ENCODE data around the gene CERK. TPM values are rescaled to one million over a fixed set of nuclear protein-coding genes. Genes with fewer than 3 reads are reported as not detected.

The CERK gene
- total RNA-seq, 1 donor from 2014 or later = 29.5 TPM

- no peak overlapping the region for H3K4me3 ChIP-seq (ENCODE audit: low read depth, low read length)
- DNase-seq (ENCODE audit: low read depth) (no peak), FAIRE-seq (no peak)
- no peaks in the 10 kb centered on the region for H3K36me3 ChIP-seq (ENCODE audit: control insufficient read depth, insufficient read depth, low read length)
- no peak for TF ChIP-seq CTCF (IDR thresholded peaks at IDR 0.05; ENCODE audit: insufficient read depth, low read length, severe bottlenecking)
- H3K27me3 ChIP-seq (ENCODE audit: control insufficient read depth, insufficient read depth, low read length) = no peaks in the 10 kb centered on the region
Observed at GRCh38 chr22:46753761-46754109, 15.7 kb upstream of the CERK start.

- DNase-seq (ENCODE audit: low read depth) (no peak), FAIRE-seq (no peak)
- Histone ChIP-seq H3K36me3 (ENCODE audit: control insufficient read depth, insufficient read depth, low read length) (no peaks in the 10 kb centered on the region), H3K4me3 (ENCODE audit: low read depth, low read length) (no peak overlapping the region), H3K27me3 (ENCODE audit: control insufficient read depth, insufficient read depth, low read length) (no peaks in the 10 kb centered on the region)
- no peak for TF ChIP-seq CTCF (IDR thresholded peaks at IDR 0.05; ENCODE audit: insufficient read depth, low read length, severe bottlenecking)
Observed at GRCh38 chr22:46753360-46753759, 15.3 kb upstream of the CERK start.

- H3K27me3 ChIP-seq (ENCODE audit: control insufficient read depth, insufficient read depth, low read length) = no peaks in the 10 kb centered on the region
- no peak for FAIRE-seq
- no peak for DNase-seq (ENCODE audit: low read depth)
- H3K4me3 ChIP-seq (ENCODE audit: low read depth, low read length) = no peak overlapping the region
- no peaks in the 10 kb centered on the region for H3K36me3 ChIP-seq (ENCODE audit: control insufficient read depth, insufficient read depth, low read length)
- no peak for TF ChIP-seq CTCF (IDR thresholded peaks at IDR 0.05; ENCODE audit: insufficient read depth, low read length, severe bottlenecking)
Observed at GRCh38 chr22:46752988-46753310, 14.9 kb upstream of the CERK start.

- TF ChIP-seq CTCF (IDR thresholded peaks at IDR 0.05; ENCODE audit: insufficient read depth, low read length, severe bottlenecking) = no peak
Observed at GRCh38 chr22:46752286-46752987, 14.4 kb upstream of the CERK start.

GRCh38 chr22:46750863-46751443 lies 12.9 kb upstream of the CERK start:
- TF ChIP-seq CTCF (IDR thresholded peaks at IDR 0.05; ENCODE audit: insufficient read depth, low read length, severe bottlenecking) = no peak
- no peaks in the 10 kb centered on the region for H3K27me3 ChIP-seq (ENCODE audit: control insufficient read depth, insufficient read depth, low read length)
- FAIRE-seq = no peak
- no peaks in the 10 kb centered on the region for H3K36me3 ChIP-seq (ENCODE audit: control insufficient read depth, insufficient read depth, low read length)
- H3K4me3 ChIP-seq (ENCODE audit: low read depth, low read length) = no peak overlapping the region
- DNase-seq (ENCODE audit: low read depth) = no peak

More at GRCh38 chr22:46752286-46752987, 14.4 kb upstream of the CERK start:
- no peaks in the 10 kb centered on the region for H3K27me3 ChIP-seq (ENCODE audit: control insufficient read depth, insufficient read depth, low read length)
- FAIRE-seq (no peak), DNase-seq (ENCODE audit: low read depth) (no peak)
- H3K4me3 ChIP-seq (ENCODE audit: low read depth, low read length) = no peak overlapping the region
- H3K36me3 ChIP-seq (ENCODE audit: control insufficient read depth, insufficient read depth, low read length) = no peaks in the 10 kb centered on the region

GRCh38 chr22:46750530-46750800 lies 12.4 kb upstream of the CERK start:
- no peaks in the 10 kb centered on the region for H3K36me3 ChIP-seq (ENCODE audit: control insufficient read depth, insufficient read depth, low read length)
- no peaks in the 10 kb centered on the region for H3K27me3 ChIP-seq (ENCODE audit: control insufficient read depth, insufficient read depth, low read length)
- FAIRE-seq (no peak), DNase-seq (ENCODE audit: low read depth) (no peak)
- H3K4me3 ChIP-seq (ENCODE audit: low read depth, low read length) = no peak overlapping the region
- no peak for TF ChIP-seq CTCF (IDR thresholded peaks at IDR 0.05; ENCODE audit: insufficient read depth, low read length, severe bottlenecking)
